Hematopoietic multipotent progenitor cell treated with erythropoietin and hydrocortisone succinate and interleukin-3 and kit ligand, for 8 days (in vitro differentiated cells): ENCODE results near the gene TBC1D9.

Experiments used
- DNase-seq: peaks from one replicate; pipeline ENCODE4 v3.0.0-alpha.2; 2015

TBC1D9 gene

DNA sequence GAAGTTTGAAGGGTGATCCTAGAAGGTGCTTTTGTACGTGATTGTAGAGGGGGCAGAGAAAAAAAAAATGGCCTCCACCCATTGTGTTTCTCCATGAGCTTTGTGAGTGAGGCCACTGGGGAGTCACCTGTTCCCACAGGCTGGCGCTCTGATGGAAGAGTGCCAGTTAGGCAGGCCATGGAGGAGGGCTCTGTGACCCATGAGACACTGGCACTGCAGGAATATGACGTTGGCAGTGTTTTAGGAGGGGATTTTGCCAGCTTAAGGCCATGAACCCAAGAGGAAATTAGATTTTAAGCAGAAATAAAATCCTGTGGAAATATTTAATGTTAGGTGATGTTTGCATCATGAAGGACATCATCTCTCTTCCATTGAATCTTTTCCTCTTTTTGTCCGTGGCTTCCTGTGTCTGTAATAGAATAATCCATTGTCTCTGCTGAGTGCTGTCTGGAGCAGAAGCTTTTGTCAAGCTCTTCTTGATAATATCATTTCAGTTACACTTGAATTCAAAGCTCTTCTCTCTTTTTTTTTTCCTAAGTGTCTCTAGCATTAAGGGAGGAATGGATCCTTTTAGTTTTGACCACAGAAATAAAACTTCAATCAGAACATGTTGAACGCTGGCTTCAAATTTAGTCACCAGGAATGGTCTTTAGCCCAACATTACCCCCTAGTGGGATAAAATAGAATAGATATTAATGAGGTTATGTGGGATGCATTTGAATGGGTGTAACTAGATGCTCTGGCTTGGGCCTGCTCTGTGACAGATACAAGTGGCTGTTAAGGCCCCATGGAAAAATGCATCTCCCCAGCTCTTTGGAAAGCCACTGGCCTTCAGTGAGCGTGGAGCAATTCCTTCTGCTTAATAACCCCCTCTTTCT lies 146.4 kb downstream of the TBC1D9 start:
- DNase-seq, result peak; percentile 66

DNA sequence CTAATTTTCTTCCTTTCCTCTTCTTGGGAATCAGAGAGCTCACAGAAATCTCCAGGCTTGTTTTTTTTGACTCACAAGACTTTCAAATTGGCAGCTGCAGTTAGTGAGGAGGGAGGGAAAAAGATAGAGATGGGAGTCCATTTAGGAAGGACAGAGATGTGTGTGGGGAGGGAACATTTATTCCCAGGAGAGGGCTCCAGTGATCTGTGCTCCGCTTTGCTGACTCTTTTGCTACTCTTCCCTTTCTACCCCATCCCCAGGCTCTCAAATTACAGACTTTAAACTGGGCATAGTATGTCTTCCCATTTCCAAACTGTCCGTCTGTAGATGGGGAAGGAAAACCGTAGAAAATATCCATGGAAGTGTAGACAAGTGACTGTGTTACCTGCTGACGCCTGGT lies 148.3 kb downstream of the TBC1D9 start:
- DNase-seq, result no peak

DNA sequence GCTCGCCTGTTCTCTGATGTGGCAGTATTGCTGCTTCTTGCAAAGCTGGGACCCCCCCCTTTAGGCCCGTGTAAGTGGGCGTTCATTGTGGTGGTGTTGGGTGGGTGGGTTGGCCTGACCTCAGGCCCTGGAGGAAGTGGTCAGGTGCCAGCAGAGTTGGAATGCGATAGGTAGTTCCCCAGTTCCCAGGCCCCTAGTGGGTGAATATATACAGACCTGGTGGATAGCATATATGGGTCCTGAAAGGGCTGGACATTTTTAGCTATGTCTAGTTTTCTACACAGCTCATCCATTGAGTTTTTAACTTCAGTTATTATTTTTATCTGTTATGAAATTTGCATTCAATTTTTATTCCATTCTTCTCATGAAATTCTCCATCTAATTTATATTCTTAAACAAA lies 151.6 kb downstream of the TBC1D9 start:
- DNase-seq, result no peak

DNA sequence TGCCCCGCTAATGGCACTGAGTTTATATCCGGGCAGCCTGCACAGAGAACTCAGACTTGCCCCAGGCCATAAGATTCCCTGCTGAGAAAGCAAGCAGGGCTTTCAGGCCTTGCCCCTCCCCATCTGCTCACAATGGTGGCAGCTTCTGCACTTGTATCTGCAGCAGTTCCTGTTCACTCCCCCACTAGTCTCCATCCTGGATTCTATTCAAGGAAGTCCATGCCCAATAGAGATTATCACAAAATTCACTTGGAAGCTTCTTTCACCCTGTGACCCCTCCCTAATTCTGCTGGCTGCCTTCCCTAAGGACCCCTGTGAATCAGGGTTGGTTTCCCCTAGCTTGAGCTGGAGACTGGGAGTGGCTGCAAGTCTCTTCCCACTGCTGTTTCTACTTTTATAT lies 152.9 kb downstream of the TBC1D9 start:
- DNase-seq, result no peak

DNA sequence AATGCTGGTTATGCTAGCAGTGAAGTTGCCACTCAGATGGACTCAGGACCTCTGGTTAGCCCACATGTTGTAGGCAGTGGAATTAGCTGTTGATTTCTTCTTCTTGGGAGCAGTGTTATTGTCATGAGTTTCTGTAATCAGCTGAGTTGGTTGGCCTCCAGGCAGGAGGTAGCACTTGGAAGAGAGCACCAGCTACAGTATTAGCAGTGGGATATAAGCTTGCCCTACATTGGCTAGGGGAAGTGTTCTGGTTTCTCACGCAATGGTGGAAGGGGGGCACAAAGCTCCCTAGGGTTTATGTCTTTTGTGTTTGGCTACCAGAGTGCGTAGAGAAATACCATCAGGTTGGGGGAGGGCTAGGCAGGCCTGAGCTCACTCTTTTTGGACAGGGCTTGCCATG lies 153.5 kb downstream of the TBC1D9 start:
- DNase-seq, result no peak

DNA sequence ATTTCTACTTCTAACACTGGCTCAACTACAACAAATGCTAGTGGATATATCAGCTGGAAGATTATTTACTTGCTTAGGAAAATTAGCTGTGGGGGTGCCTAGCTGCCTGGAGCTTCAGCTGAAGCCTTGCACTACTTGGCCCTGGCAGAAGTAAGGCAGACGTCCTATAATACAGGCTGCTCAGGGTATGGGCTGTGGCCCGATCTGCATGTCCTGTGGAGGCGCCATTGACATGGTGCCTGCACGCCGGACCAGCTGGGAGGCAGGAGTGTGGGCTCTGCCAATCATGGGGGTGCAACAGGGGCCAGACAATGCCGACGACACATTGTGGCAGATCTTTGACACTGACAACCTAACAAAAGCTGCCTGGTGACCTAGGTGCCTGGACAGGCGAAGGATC lies 155.8 kb downstream of the TBC1D9 start:
- DNase-seq, result no peak

DNA sequence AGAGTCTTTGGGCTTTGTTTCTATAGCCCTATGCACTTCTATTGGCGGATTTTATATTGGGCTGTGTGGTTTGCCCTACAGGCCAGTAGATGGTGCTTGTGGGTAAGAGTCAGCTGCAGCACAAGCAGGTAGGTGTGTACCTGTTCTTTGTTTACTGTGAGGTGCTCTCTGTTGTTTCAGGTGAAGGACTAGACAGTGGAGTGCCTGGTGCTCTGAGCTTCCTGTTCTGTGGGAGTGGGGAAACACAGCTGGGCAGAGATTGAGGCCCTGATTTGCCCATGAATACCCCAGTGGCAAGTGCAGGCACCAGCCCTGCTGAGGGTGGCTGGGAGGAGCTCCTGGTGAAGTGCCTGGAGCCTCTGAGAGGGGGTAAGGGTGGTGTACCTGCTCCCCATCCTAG lies 161.1 kb downstream of the TBC1D9 start:
- no peak for DNase-seq

DNA sequence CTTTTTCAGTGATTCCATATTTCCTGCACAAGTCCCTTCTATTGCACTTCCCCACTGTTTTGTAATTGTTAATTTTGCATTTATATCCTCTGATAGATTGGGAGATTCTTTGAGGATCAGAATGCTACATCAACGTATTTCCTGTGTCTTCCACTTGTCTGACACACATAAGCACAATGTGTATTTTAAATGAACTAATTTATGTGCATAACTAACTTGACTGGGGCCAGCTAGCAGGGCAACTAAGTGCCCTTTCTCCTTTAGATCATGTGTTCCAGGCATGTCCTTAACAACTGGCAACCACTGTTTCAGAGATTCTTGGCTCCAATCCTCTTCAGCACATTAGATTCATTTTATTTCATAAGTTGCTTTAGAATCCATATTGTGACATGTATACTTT lies 171.7 kb downstream of the TBC1D9 start:
- DNase-seq, result no peak

DNA sequence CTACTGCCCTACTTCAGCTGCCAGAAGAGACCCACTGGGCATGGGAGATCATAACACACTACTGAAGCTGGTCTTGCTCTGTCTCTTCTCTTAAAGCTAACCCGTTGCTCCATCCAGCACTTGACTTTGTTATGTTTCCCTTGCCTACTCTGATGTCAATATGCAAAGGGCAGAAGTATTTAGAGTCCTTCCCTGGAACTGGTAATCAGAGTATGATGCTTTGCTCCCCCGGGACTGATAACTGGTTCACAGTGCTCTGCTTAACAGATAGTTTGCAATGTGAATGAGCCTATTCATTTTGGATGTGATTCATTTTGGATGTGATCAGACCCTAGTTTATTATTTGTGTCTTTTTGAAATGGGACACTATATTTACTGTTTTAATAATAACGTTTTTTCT lies 175.1 kb downstream of the TBC1D9 start:
- DNase-seq, result no peak

DNA sequence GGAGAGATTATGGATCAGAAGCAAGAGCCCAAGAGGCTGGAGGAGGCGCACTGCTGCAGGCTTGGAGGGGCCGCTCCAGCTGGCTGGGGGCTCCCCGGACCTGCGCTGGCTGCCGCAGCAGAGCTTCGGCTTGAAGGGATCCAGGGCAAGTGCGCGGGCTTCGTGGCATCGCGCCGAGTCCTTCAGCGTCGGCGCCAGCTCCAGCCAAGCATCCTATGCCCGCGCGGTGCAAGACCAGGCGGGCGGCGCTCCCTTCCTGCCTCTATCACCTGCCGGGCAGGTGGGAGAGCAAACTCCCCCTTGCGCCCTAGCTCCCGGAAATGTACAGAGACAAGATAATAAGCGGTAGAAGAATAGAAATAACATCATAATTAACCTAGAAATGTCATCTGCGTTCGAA lies 176.9 kb downstream of the TBC1D9 start:
- DNase-seq, result no peak

DNA sequence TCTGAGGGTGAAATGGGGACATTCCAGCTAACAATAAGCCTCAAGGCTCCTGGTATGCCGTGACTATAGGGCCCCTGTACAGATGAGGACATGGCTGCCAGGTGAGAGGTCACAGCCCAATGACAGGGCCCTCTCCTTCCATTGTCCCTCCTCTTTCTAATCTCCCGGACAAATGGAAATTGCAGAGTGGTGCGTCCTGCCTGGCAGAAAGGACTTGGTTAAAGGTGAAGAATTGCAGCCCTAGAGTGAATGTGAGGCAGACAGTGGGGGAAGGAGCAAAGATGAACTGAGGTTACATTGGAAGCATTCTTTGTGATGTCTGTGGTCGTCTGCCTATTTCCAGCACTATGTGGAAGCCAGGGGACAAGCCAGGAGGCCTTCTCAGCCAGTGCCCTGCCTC lies 180.7 kb downstream of the TBC1D9 start:
- DNase-seq, result no peak

DNA sequence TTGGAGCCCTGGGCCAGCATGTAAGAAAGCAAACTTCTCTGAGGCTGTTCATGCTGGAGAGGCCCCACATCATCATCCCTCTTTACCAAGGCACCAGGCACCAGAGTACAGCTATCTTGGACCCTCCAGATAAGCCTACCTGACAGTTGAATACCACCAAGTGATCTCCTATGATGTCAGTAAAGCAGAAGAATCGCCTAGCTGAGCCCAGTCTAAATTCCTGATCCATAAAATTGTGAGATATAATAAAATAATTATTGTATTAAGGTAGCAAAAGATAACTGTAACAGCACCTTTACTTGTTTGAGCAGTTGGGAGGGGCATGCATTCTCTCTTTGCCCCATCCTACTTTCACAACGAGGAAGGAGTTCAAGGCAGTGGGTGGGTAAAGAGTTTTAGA lies 184.6 kb downstream of the TBC1D9 start:
- DNase-seq, result no peak
